Measurements from ENCODE around the gene FKBP8. TPM values are rescaled to one million over a fixed set of nuclear protein-coding genes. Genes with fewer than 3 reads are reported as not detected.
"Not testable (repeated sequence)": the region's sequence is repeated elsewhere in the genome, so short reads cannot be mapped to it uniquely, and the experiment has no call there.

The FKBP8 gene
- total RNA-seq, 1 donor from 2014 or later, result 142 TPM

GRCh38 chr19:18531485-18531884, 11.9 kb downstream of the FKBP8 start:
- no peaks in the 10 kb centered on the region for H3K27me3 ChIP-seq (ENCODE audit: control insufficient read depth, insufficient read depth, low read length)
- DNase-seq (ENCODE audit: low read depth) (no peak), FAIRE-seq (no peak)
- H3K36me3 ChIP-seq (ENCODE audit: control insufficient read depth, insufficient read depth, low read length), result peaks cover 11% of the 10 kb centered on the region
- no peak for TF ChIP-seq CTCF (IDR thresholded peaks at IDR 0.05; ENCODE audit: insufficient read depth, low read length, severe bottlenecking)
- no peak overlapping the region for H3K4me3 ChIP-seq (ENCODE audit: low read depth, low read length)

- no peak for TF ChIP-seq CTCF (IDR thresholded peaks at IDR 0.05; ENCODE audit: insufficient read depth, low read length, severe bottlenecking)
- no peaks in the 10 kb centered on the region for H3K27me3 ChIP-seq (ENCODE audit: control insufficient read depth, insufficient read depth, low read length)
- H3K36me3 ChIP-seq (ENCODE audit: control insufficient read depth, insufficient read depth, low read length), result peaks cover 9% of the 10 kb centered on the region
- no peak for FAIRE-seq
- DNase-seq (ENCODE audit: low read depth), result no peak
- no peak overlapping the region for H3K4me3 ChIP-seq (ENCODE audit: low read depth, low read length)
Observed at GRCh38 chr19:18529782-18530181, 13.6 kb downstream of the FKBP8 start.

DNA sequence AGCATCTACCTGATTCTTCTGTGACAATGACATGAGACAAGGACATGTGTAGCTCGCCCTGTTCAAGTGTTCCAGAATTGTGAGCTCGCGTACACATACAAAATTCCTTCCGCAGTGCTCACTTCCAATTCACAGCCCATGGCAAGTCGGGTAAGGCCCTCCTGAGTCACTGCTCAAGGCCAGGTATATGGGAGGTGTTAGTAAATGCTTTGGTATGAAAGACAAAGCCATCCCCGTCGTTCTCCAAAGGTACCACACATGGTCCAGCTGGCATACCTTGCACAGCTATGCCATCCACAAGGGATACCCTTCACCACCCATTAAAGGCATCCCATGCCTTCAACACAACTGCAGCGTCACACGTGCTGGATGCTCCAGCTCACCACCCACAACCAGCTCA, 17.1 kb downstream of the FKBP8 start:
- no peak overlapping the region for H3K4me3 ChIP-seq (ENCODE audit: low read depth, low read length)

DNA sequence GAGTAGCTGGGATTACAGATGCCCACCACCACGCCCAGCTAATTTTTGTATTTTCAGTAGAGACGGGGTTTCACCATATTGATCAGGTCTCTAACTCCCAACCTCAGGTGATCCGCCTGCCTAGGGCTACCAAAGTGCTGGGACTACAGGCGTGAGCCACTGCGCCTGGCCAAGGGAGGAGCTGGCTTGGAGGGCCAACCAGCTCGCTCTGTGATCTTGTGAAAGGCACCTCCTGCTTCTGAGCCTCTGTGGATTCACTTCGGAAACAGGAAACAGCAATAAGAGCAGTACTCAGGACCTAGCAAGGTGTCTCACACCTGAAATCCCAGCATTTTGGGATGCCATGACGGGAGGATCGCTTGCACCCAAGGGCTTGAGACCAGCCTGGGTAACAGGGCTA, 19.5 kb downstream of the FKBP8 start:
- DNase-seq (ENCODE audit: low read depth) (no peak), FAIRE-seq (no peak)
- TF ChIP-seq CTCF (IDR thresholded peaks at IDR 0.05; ENCODE audit: insufficient read depth, low read length, severe bottlenecking), result no peak

More for the DNA sequence above, 17.1 kb downstream of the FKBP8 start:
- DNase-seq (ENCODE audit: low read depth) (peak; percentile 98), FAIRE-seq (peak; percentile 99)
- no peaks in the 10 kb centered on the region for H3K27me3 ChIP-seq (ENCODE audit: control insufficient read depth, insufficient read depth, low read length)
- H3K36me3 ChIP-seq (ENCODE audit: control insufficient read depth, insufficient read depth, low read length), result peaks cover 2% of the 10 kb centered on the region
- no peak for TF ChIP-seq CTCF (IDR thresholded peaks at IDR 0.05; ENCODE audit: insufficient read depth, low read length, severe bottlenecking)

GRCh38 chr19:18522862-18523440, 20.4 kb downstream of the FKBP8 start:
- H3K27me3 ChIP-seq (ENCODE audit: control insufficient read depth, insufficient read depth, low read length); H3K4me3 ChIP-seq (ENCODE audit: low read depth, low read length); FAIRE-seq; DNase-seq (ENCODE audit: low read depth); H3K36me3 ChIP-seq (ENCODE audit: control insufficient read depth, insufficient read depth, low read length): not testable (repeated sequence)

More for the DNA sequence above, 19.5 kb downstream of the FKBP8 start:
- no peaks in the 10 kb centered on the region for H3K36me3 ChIP-seq (ENCODE audit: control insufficient read depth, insufficient read depth, low read length)
- no peaks in the 10 kb centered on the region for H3K27me3 ChIP-seq (ENCODE audit: control insufficient read depth, insufficient read depth, low read length)
- no peak overlapping the region for H3K4me3 ChIP-seq (ENCODE audit: low read depth, low read length)

DNA sequence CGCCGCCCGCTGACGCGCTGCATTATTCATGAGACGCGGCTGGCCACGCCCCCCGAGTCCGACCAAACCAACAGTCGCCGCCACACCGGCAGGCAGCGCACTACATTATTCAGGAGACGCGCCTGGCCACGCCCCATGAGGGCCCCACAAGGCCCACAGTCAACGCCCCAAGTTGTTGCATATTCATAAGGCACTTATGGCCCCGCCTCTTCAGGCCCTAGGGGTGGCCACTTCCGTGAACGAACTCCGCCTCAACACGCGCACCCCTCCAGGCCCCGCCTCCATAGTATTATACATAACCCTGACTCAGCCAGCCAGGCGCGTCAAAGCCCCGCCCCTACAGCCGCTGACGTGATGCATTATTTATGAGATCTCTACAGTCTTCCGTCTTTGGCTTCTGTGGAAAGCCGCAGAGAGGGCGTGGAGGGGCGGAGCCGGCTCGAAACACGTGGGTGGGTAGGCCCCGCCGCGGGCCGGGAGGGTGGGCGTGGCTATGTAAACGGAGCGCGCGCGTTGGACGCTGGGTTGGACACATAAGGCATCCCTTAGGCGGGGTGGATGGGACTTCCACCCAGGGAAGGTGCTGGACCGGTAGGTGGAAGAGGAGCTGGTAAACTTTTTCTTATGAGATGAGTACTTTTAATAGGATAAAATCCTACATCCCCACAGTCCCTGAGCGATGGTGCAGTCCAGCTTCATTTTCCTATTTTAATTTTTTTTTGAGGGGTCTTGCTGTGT, 21.1 kb downstream of the FKBP8 start:
- Histone ChIP-seq H3K27me3 (ENCODE audit: control insufficient read depth, insufficient read depth, low read length) (no peaks in the 10 kb centered on the region), H3K4me3 (ENCODE audit: low read depth, low read length) (peak overlapping the region; percentile 99), H3K36me3 (ENCODE audit: control insufficient read depth, insufficient read depth, low read length) (no peaks in the 10 kb centered on the region)
- FAIRE-seq, result peak; percentile 32
- TF ChIP-seq CTCF (IDR thresholded peaks at IDR 0.05; ENCODE audit: insufficient read depth, low read length, severe bottlenecking), result no peak
- DNase-seq (ENCODE audit: low read depth), result peak; percentile 98

Data from bronchial epithelial cell (primary cell).